ENCODE measurements around the gene GREM1. TPM values are rescaled to one million over a fixed set of nuclear protein-coding genes. Genes with fewer than 3 reads are reported as not detected.

Gene GREM1
- total and polyA plus RNA-seq, 2 of the 8 experiments (the other 6 are each of a cell fraction or from before 2014, with no cell fraction given) = 0.12 to 1.1 TPM

DNA sequence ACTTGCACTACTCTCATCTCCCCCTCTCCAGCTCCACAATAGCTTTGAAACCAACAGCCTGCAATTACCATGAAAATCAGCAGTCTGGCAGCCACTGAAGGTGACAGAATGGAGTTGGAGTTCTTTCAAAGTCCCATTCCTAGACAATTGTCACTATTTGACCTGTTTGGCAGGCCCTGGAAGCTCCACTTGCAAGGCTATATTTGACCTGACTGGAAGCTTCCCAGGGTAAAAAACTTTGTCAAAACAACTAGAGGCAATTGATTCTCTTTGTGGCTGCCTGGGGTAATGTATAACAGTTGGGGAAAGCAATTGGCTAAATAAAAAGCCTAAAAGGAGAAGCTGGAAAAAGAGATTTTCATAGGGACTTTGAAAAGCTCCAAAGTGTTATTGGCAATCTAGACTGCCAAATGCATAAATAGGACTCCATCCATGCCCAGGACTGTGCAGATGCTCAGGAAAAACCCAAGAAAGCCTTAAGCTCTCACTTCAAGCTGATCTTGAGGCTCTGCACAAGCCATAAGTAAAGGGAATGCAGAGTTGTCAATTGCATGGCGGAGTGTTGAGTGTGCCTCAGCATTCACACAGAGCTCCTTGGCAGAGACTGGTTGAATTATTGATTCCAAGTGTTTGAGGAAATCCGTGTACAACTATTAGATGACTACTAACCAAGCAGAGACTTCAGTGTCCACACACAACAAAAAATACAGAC, 18.3 kb downstream of the GREM1 start:
- peaks cover 0 to 4% (median 2%) of the 10 kb centered on the region in 4 experiments; a peak in 3 of 7 replicates for H3K4me1 ChIP-seq (replicated peaks in 1 of 4; ENCODE audit: control insufficient read depth in 3 of 4, insufficient read depth in 4 of 4, low read length in 3 of 4)
- H4K91ac ChIP-seq (replicated peaks; ENCODE audit: insufficient read length, low read length) = no peak overlapping the region
- H3K23me2 ChIP-seq (ENCODE audit: low read depth, low read length) = no peaks in the 10 kb centered on the region; the same call in 1 of the 2 replicates
- no peak overlapping the region for H3K18ac ChIP-seq (ENCODE audit: extremely low read depth, low read length)
- H2AK5ac ChIP-seq (ENCODE audit: low read depth, low read length) = no peak overlapping the region
- H2BK20ac ChIP-seq (ENCODE audit: low read length) = no peak overlapping the region
- no peak for FAIRE-seq
- H3K9ac ChIP-seq (replicated peaks in 1 of 4; ENCODE audit: extremely low read depth in 1 of 4, low read depth in 3 of 4, low read length in 3 of 4) = no peak overlapping the region
- H3K56ac ChIP-seq (replicated peaks; ENCODE audit: insufficient read length, low read depth, low read length) = no peak overlapping the region
- no peak overlapping the region for H2BK15ac ChIP-seq (ENCODE audit: low read length)
- WGBS, 2 experiments (ENCODE audit: extremely low coverage in 1 of 2, insufficient coverage in 1 of 2, insufficient read length in 1 of 2, insufficient replicate concordance in 2 of 2, low coverage in 1 of 2, low lambda C conversion rate in 2 of 2, missing lambda C conversion rate in 1 of 2) = 93% methylated on average over 2 of the region's 2 CpGs; no CpG with 5 or more reads in 1 of the 2 experiments
- H4K20me1 ChIP-seq (replicated peaks in 1 of 2; ENCODE audit: control insufficient read depth in 1 of 2, insufficient read depth in 2 of 2, low read length in 2 of 2) = no peaks in the 10 kb centered on the region
- no peak overlapping the region for H3K27ac ChIP-seq (ENCODE audit: low read depth, low read length)
- H4K5ac ChIP-seq (ENCODE audit: insufficient read length, low read depth, low read length) = no peak overlapping the region
- H3K27me3 ChIP-seq (replicated peaks in 1 of 4; ENCODE audit: control insufficient read depth in 3 of 4, extremely low read depth in 1 of 4, insufficient read depth in 3 of 4, low read length in 3 of 4) = no peaks in the 10 kb centered on the region; a peak in 1 of 7 replicates
- ChIA-PET POLR2A (ENCODE audit: partially characterized antibody) (interaction anchor here (0.6 kb wide), 1 partner anchor 15 kb away, joined by 3 read pairs; no protein-coding TSS in a partner anchor), CTCF (ENCODE audit: partially characterized antibody) (interaction anchor here (0.7 to 1.7 kb wide), 5 partner anchors 10 to 396 kb away, joined by 3 to 4 read pairs (median 3); no protein-coding TSS in a partner anchor)
- no peaks in the 10 kb centered on the region for H3K79me2 ChIP-seq (ENCODE audit: control insufficient read depth in 1 of 2, insufficient read depth in 2 of 2, low read length in 2 of 2)
- no peak overlapping the region for H2AFZ ChIP-seq (ENCODE audit: low read length)
- no peak overlapping the region for H2BK120ac ChIP-seq (replicated peaks; ENCODE audit: low read depth, low read length)
- no peak for DNase-seq (ENCODE audit: low read depth in 1 of 2, low spot score in 2 of 2)
- no peaks in the 10 kb centered on the region for H3K79me1 ChIP-seq (ENCODE audit: low read depth, low read length)
- no peak overlapping the region for H3K4me3 ChIP-seq (ENCODE audit: extremely low read depth in 1 of 4, insufficient read depth in 2 of 4, low read depth in 3 of 4, low read length in 4 of 4)
- 0 out of 4 replicates have a peak, but pooled peaks cover 0 to 2% of the 10 kb centered on the region in 2 experiments for H3K9me3 ChIP-seq (ENCODE audit: insufficient read depth in 2 of 2, low read depth in 1 of 2, low read length in 1 of 2)
- no peak overlapping the region for H3K4me2 ChIP-seq (ENCODE audit: insufficient read depth in 1 of 2, low read depth in 2 of 2, low read length in 2 of 2)
- no peak overlapping the region for H3K23ac ChIP-seq (ENCODE audit: insufficient read length)
- H2BK5ac ChIP-seq (ENCODE audit: low read depth, low read length) = no peak overlapping the region
- H2BK12ac ChIP-seq (ENCODE audit: low read depth, low read length) = no peak overlapping the region
- no peaks in the 10 kb centered on the region for H3K36me3 ChIP-seq (ENCODE audit: control insufficient read depth in 2 of 4, insufficient read depth in 4 of 4, low read length in 3 of 4)
- no peak overlapping the region for H3K4ac ChIP-seq (replicated peaks; ENCODE audit: insufficient read length, low read depth, low read length)
- H3K14ac ChIP-seq (ENCODE audit: insufficient read length) = no peak overlapping the region
- no peak overlapping the region for H4K8ac ChIP-seq (ENCODE audit: extremely low read depth, insufficient read depth, low read length)
- no peak for TF ChIP-seq SUZ12 (IDR thresholded peaks at IDR 0.05; ENCODE audit: low read length)
- TF ChIP-seq CHD2 (IDR thresholded peaks at IDR 0.05; ENCODE audit: low read length) = no peak
- TF ChIP-seq POLR2AphosphoS5 (IDR thresholded peaks at IDR 0.05; ENCODE audit: low read depth, low read length) = no peak
- TF ChIP-seq SIN3A (conservative IDR thresholded peaks at IDR 0.05 in 1 of 2, IDR thresholded peaks at IDR 0.05 in 1 of 2; ENCODE audit: low read depth in 1 of 2, low read length in 2 of 2) = no peak
- TF ChIP-seq FOSL1 (IDR thresholded peaks at IDR 0.05; ENCODE audit: insufficient read depth, low read depth, low read length) = no peak
- TF ChIP-seq NANOG (IDR thresholded peaks at IDR 0.05; ENCODE audit: insufficient read depth, low read depth, low read length, poor library complexity, severe bottlenecking) = no peak
- no peak for TF ChIP-seq YY1 (IDR thresholded peaks at IDR 0.05; ENCODE audit: low read depth, low read length)
- TF ChIP-seq JUN (IDR thresholded peaks at IDR 0.05; ENCODE audit: low read depth, low read length) = no peak
- TF ChIP-seq RFX5 (IDR thresholded peaks at IDR 0.05; ENCODE audit: borderline replicate concordance, low read depth, low read length) = no peak
- TF ChIP-seq CBX8 (IDR thresholded peaks at IDR 0.05; ENCODE audit: borderline replicate concordance, low read depth, low read length) = no peak
- TF ChIP-seq BACH1 (IDR thresholded peaks at IDR 0.05; ENCODE audit: low read length) = no peak
- TF ChIP-seq BRCA1 (IDR thresholded peaks at IDR 0.05; ENCODE audit: low read depth, low read length) = no peak
- TF ChIP-seq HDAC2 (IDR thresholded peaks at IDR 0.05; ENCODE audit: borderline replicate concordance in 1 of 2, low read depth in 2 of 2, low read length in 2 of 2) = no peak

Data from H1 (cell line).